Endothelial cell (in vitro differentiated cells): ENCODE data around the gene TBL1XR1. TPM values are rescaled to one million over a fixed set of nuclear protein-coding genes. Genes with fewer than 3 reads are reported as not detected.

Experiments
- DNase-seq: peaks from one replicate; pipeline ENCODE4 v3.0.0; 2021; ENCODE audit warnings: low spot score
- H3K27ac Mint-ChIP-seq: one replicate; pipeline ENCODE4 v1.8.0; 2021; ENCODE audit warnings: mixed read lengths, inconsistent platforms; ENCODE audit not compliant: unreplicated experiment
- H3K27me3 Mint-ChIP-seq: one replicate; pipeline ENCODE4 v1.8.0; 2021; ENCODE audit warnings: mild to moderate bottlenecking, moderate library complexity, mixed read lengths, inconsistent platforms; ENCODE audit not compliant: unreplicated experiment
- H3K36me3 Mint-ChIP-seq: one replicate; pipeline ENCODE4 v1.8.0; 2021; ENCODE audit warnings: mild to moderate bottlenecking, low read depth, mixed read lengths, inconsistent platforms; ENCODE audit not compliant: unreplicated experiment
- H3K4me1 Mint-ChIP-seq: one replicate; pipeline ENCODE4 v1.8.0; 2021; ENCODE audit warnings: mild to moderate bottlenecking, mixed read lengths, inconsistent platforms; ENCODE audit not compliant: unreplicated experiment
- H3K4me3 Mint-ChIP-seq: one replicate; pipeline ENCODE4 v1.8.0; 2021; ENCODE audit warnings: mild to moderate bottlenecking, mixed read lengths, inconsistent platforms; ENCODE audit not compliant: unreplicated experiment
- H3K9me3 Mint-ChIP-seq: one replicate; pipeline ENCODE4 v1.8.0; 2021; ENCODE audit warnings: mixed read lengths, inconsistent platforms; ENCODE audit not compliant: unreplicated experiment
- total RNA-seq: library from RNA; stranded (reverse); fragmentation: NEBNext Ultra II Directional; extraction: Animal tissue kit (Norgen Biotek cat#: 25700); gene quantifications from one replicate; pipeline ENCODE4 v1.2.1, GENCODE V29; 2021; ENCODE audit not compliant: unreplicated experiment
- TF ChIP-seq, protein P1 (sequence below): fragments of 200-600 bp; sonication (generic); IDR thresholded peaks from one replicate; pipeline ENCODE4 v1.5.0; 2021; ENCODE audit warnings: antibody characterized with exemption; ENCODE audit not compliant: unreplicated experiment

Gene TBL1XR1
- total RNA-seq, 1 donor from 2014 or later, result 156 TPM

DNA sequence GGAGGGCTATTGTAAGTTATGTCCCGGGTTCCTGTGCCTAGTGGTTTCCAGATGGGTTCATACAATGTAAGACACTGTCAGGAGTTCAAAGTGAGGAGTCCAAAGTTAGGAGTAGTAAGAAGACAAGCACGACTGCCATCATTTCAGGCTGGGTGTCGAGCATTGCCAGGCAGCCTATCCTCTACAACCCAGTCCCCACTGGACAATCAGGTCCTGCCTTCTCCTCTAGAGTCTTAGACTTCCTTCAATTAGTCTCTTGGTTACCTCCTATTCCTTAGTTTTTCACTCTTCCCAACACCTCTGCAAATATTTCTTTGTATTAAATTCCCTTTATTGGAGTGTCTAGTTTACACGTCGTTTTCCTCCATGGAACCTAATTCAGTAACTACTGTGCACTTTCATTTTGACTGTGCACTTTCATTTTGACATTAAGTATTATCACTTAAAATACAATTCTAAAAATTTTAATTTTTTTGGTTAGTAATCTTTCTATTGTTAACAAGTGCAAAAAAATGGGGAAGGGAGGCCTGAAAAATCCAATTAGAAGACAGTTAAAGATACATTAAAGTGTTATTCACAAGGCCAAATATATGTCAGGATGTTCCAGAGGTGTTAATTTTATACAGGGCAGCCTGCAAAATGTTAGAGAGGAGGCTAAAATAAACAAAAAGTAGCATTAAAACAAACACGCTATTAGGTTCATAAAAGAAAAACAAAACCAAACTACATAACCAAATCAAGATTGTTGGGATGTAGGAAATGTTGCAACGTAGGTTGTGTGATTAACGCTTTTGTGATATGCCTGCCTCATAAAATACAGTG is 155.3 kb downstream of the TBL1XR1 start:
- DNase-seq, result no peak
- Mint-ChIP-seq H3K9me3 (no peaks in the 10 kb centered on the region), H3K4me1 (peaks cover 12% of the 10 kb centered on the region), H3K4me3 (no peak overlapping the region), H3K36me3 (peaks cover 37% of the 10 kb centered on the region), H3K27ac (peak overlapping the region; percentile 65), H3K27me3 (peaks cover 4% of the 10 kb centered on the region)
- TF ChIP-seq, protein P1, sequence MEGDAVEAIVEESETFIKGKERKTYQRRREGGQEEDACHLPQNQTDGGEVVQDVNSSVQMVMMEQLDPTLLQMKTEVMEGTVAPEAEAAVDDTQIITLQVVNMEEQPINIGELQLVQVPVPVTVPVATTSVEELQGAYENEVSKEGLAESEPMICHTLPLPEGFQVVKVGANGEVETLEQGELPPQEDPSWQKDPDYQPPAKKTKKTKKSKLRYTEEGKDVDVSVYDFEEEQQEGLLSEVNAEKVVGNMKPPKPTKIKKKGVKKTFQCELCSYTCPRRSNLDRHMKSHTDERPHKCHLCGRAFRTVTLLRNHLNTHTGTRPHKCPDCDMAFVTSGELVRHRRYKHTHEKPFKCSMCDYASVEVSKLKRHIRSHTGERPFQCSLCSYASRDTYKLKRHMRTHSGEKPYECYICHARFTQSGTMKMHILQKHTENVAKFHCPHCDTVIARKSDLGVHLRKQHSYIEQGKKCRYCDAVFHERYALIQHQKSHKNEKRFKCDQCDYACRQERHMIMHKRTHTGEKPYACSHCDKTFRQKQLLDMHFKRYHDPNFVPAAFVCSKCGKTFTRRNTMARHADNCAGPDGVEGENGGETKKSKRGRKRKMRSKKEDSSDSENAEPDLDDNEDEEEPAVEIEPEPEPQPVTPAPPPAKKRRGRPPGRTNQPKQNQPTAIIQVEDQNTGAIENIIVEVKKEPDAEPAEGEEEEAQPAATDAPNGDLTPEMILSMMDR, result no peak

DNA sequence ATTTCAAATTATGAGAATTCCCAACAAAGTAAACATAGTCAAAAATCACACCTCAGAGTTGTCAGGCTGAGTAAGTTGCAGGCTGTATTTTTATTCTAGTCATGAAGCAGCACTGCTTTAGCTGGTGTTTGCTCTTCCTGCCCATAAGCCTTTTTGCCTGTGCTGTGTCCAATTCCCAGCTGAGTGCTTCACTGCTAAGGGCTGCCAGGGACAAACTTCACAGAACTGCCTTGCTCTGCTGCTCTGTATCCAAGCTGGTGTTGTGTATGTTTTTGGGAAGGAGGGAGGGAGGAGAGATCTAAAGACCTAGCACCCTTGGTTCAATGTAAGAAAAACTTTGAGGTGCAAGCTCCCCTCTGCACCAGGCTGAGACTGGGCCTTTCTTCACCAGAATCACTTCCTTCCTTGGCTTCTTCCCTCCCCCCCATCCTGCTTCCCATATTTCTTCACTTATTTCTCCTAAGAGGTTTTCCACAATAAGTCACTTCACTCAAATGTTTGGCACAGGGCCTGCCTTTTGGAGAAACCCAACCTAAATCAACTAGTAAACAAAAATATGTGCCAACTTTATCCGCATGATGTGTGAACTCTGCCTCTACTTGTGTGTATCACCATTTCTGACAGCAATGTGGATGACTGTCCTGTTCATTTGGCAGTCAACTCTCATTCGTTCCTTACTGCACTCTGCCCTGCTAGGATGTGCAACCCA is 156.1 kb downstream of the TBL1XR1 start:
- Mint-ChIP-seq H3K9me3 (no peaks in the 10 kb centered on the region), H3K27me3 (peaks cover 4% of the 10 kb centered on the region)

DNA sequence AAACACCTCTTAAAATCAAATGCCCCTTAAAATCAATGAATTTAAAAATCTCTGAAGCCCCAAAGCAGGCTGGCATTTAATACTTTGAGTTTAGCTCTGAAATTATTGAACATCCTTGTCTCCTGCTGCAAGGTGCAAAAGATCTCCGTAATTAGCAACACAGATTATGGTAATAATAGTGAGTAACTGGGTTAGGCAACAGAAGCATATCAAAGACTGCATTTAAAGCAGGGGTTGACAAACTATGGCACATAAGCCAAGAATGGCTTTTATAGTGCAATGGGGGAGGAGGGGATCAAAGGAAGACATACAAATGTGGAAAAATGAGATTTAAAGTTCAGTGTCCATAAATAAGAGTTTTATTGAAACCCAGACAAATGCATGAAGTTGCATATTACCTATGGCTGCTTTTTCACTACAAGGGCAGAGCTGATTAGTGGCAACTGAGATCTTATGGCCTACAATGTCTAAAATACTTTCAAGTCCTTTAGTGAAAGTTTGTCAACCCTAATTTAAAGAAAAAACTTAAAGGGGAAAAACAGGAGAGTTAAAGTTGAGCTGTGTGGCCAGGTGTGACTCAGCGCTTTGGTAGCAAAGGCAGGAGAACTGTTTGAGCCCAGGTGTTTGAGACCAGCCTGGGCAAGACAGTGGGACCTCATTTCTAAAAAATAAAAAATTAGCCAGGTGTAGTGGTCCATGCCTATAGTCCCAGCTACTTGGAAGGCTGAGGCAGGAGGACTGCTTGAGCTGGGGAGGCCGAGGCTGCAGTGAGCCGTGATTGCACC is 157.6 kb downstream of the TBL1XR1 start:
- no peak for DNase-seq
- H3K4me1 Mint-ChIP-seq, result peaks cover 12% of the 10 kb centered on the region
- H3K4me3 Mint-ChIP-seq, result no peak overlapping the region
- peak overlapping the region; percentile 58 for H3K27ac Mint-ChIP-seq
- TF ChIP-seq, protein P1, result no peak
- H3K27me3 Mint-ChIP-seq, result peaks cover 4% of the 10 kb centered on the region
- no peaks in the 10 kb centered on the region for H3K9me3 Mint-ChIP-seq
- H3K36me3 Mint-ChIP-seq, result peaks cover 35% of the 10 kb centered on the region

More for the DNA sequence above, 156.1 kb downstream of the TBL1XR1 start:
- H3K36me3 Mint-ChIP-seq, result peaks cover 34% of the 10 kb centered on the region
- peaks cover 12% of the 10 kb centered on the region for H3K4me1 Mint-ChIP-seq
- DNase-seq, result no peak
- no peak overlapping the region for H3K4me3 Mint-ChIP-seq
- H3K27ac Mint-ChIP-seq, result peak overlapping the region; percentile 65
- TF ChIP-seq, protein P1, result no peak

DNA sequence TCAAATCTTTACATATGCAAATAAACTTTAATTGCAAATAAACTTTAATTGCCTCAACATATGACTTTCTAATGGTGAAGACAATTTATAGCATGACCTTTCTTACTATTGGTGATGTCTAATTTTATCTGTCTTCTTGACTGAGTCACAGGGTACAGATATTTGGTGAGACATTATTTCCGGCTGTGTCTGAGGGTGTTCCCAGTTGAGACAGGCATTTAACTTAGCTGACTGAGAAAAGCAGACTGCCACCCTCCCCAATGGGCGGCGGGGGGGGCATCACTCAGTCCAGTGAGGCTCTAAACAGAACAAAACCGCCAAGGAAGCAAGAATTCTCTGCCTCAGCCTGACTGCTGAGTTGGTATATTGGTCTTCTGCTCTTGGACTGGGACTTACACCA is 160.0 kb downstream of the TBL1XR1 start:
- H3K9me3 Mint-ChIP-seq, result no peaks in the 10 kb centered on the region
- TF ChIP-seq, protein P1, result no peak
- H3K27ac Mint-ChIP-seq, result no peak overlapping the region
- no peak for DNase-seq
- no peak overlapping the region for H3K4me3 Mint-ChIP-seq
- peaks cover 4% of the 10 kb centered on the region for H3K27me3 Mint-ChIP-seq
- H3K36me3 Mint-ChIP-seq, result peaks cover 25% of the 10 kb centered on the region
- peaks cover 12% of the 10 kb centered on the region for H3K4me1 Mint-ChIP-seq
